Neural cell (in vitro differentiated cells): Measurements from ENCODE around the gene FANCG. TPM values are rescaled to one million over a fixed set of nuclear protein-coding genes. Genes with fewer than 3 reads are reported as not detected.

Experiments used
- H2AFZ ChIP-seq: fragments of 200-600, 300-800 bp; sonication (generic), shearing (Covaris generic); 2 replicates; pipeline ENCODE4 v1.6.0; 2014; ENCODE audit warnings: low read depth, mild to moderate bottlenecking, antibody characterized with exemption, low read length, moderate library complexity
- H3F3A ChIP-seq: fragments of 200-600 bp; shearing (Covaris generic); 2 replicates; pipeline ENCODE4 v1.6.1; 2016; ENCODE audit warnings: mild to moderate bottlenecking, moderate library complexity, mixed read lengths, antibody characterized with exemption, low read length; ENCODE audit not compliant: insufficient read depth, poor library complexity, severe bottlenecking
- H3K27ac ChIP-seq: fragments of 200-600, 300-800 bp; sonication (generic), shearing (Covaris generic); 2 replicates; pipeline ENCODE4 v1.5.1; 2014; ENCODE audit warnings: mild to moderate bottlenecking, low read length, moderate library complexity
- H3K27me3 ChIP-seq: fragments of 300-800, 200-600 bp; sonication (generic), shearing (Covaris generic); 2 replicates; pipeline ENCODE4 v1.6.0; 2014; ENCODE audit warnings: mild to moderate bottlenecking, low read depth, low read length, moderate library complexity; ENCODE audit not compliant: insufficient read depth
- H3K36me3 ChIP-seq: fragments of 300-800, 200-600 bp; sonication (generic), shearing (Covaris generic); 2 replicates; pipeline ENCODE4 v1.5.1; 2014; ENCODE audit warnings: mild to moderate bottlenecking, antibody characterized with exemption, low read length, moderate library complexity; ENCODE audit not compliant: insufficient read depth
- H3K4me2 ChIP-seq: fragments of 300-800, 200-600 bp; sonication (generic), shearing (Covaris generic); 2 replicates; pipeline ENCODE4 v1.6.0; 2014; ENCODE audit warnings: mild to moderate bottlenecking, low read length
- H3K4me3 ChIP-seq: fragments of 300-800, 200-600 bp; sonication (generic), shearing (Covaris generic); 2 replicates; pipeline ENCODE4 v1.5.1; 2014; ENCODE audit warnings: mild to moderate bottlenecking, low read length, moderate library complexity
- H3K79me2 ChIP-seq: fragments of 200-600 bp; shearing (Covaris generic); replicated peaks from 2 replicates; pipeline ENCODE4 v1.6.0; 2014; ENCODE audit warnings: mild to moderate bottlenecking, low read length, moderate library complexity; ENCODE audit not compliant: insufficient read depth
- H3K9ac ChIP-seq: fragments of 300-800, 200-600 bp; sonication (generic), shearing (Covaris generic); 2 replicates; pipeline ENCODE4 v1.6.1; 2016; ENCODE audit warnings: mild to moderate bottlenecking, low read length, mixed read lengths
- H3K9me2 ChIP-seq: fragments of 200-600 bp; shearing (Covaris generic); 2 replicates; pipeline ENCODE4 v1.6.1; 2016; ENCODE audit warnings: mild to moderate bottlenecking, low read length, mixed read lengths; ENCODE audit not compliant: insufficient read depth
- H3K9me3 ChIP-seq: fragments of 200-600, 300-800 bp; sonication (generic), shearing (Covaris generic); 2 replicates; pipeline ENCODE4 v1.6.1; 2016; ENCODE audit warnings: mild to moderate bottlenecking, mixed run types, low read length, moderate library complexity, mixed read lengths
- H4K20me1 ChIP-seq: fragments of 200-600 bp; shearing (Covaris generic); 2 replicates; pipeline ENCODE4 v1.6.1; 2016; ENCODE audit warnings: mild to moderate bottlenecking, mixed run types; ENCODE audit not compliant: insufficient read depth
- CTCF ChIP-seq: fragments of 450-650 bp; IDR thresholded peaks from 2 replicates; pipeline ENCODE4 v1.5.1; 2014; ENCODE audit warnings: antibody characterized with exemption, mild to moderate bottlenecking, moderate library complexity; ENCODE audit not compliant: poor library complexity, severe bottlenecking
- EP300 ChIP-seq: fragments of 450-650 bp; conservative IDR thresholded peaks from 2 replicates; pipeline ENCODE4 v1.6.1; 2014; ENCODE audit warnings: antibody characterized with exemption, mild to moderate bottlenecking, moderate library complexity; ENCODE audit not compliant: poor library complexity, severe bottlenecking
- EZH2 ChIP-seq: fragments of 200-600, 300-800 bp; shearing (Covaris generic), sonication (generic); IDR thresholded peaks from 2 replicates; pipeline ENCODE4 v1.6.1; 2014; ENCODE audit warnings: antibody characterized with exemption, low read length, borderline replicate concordance, mild to moderate bottlenecking; ENCODE audit not compliant: insufficient read depth, poor library complexity, severe bottlenecking
- MXI1 ChIP-seq: fragments of 450-650 bp; conservative IDR thresholded peaks from 2 replicates; pipeline ENCODE4 v1.6.1; 2014; ENCODE audit warnings: antibody characterized with exemption, mild to moderate bottlenecking; ENCODE audit not compliant: poor library complexity, severe bottlenecking
- POLR2AphosphoS5 ChIP-seq: IDR thresholded peaks from 2 replicates; pipeline ENCODE4 v1.6.1; 2012
- RAD21 ChIP-seq: fragments of 450-650 bp; conservative IDR thresholded peaks from 2 replicates; pipeline ENCODE4 v1.6.1; 2014; ENCODE audit warnings: antibody characterized with exemption, mild to moderate bottlenecking, moderate library complexity
- REST ChIP-seq: IDR thresholded peaks from 2 replicates; pipeline ENCODE4 v1.6.1; 2012; ENCODE audit warnings: borderline replicate concordance
- SMC3 ChIP-seq: fragments of 450-650 bp; conservative IDR thresholded peaks from 2 replicates; pipeline ENCODE4 v1.6.1; 2014; ENCODE audit warnings: antibody characterized with exemption, mild to moderate bottlenecking, moderate library complexity; ENCODE audit not compliant: poor library complexity
- TAF1 ChIP-seq: IDR thresholded peaks from 2 replicates; pipeline ENCODE4 v1.6.1; 2012; ENCODE audit warnings: low read depth
- polyA minus RNA-seq: library from RNA; depleted of rRNA, polyadenylated mRNA; stranded (reverse); fragments of >200 nt; gene quantifications from 2 replicates; pipeline ENCODE4 v1.2.3, GENCODE V29; 2014
- polyA plus RNA-seq: library from polyadenylated mRNA; depleted of rRNA; stranded (reverse); fragments of >200 nt; gene quantifications from 2 replicates; pipeline ENCODE4 v1.2.3, GENCODE V29; 2014

FANCG gene
- polyA plus RNA-seq (56.0 and 70.8 TPM in 2 replicates), polyA minus RNA-seq (32.9 and 42.6 TPM in 2 replicates)

DNA sequence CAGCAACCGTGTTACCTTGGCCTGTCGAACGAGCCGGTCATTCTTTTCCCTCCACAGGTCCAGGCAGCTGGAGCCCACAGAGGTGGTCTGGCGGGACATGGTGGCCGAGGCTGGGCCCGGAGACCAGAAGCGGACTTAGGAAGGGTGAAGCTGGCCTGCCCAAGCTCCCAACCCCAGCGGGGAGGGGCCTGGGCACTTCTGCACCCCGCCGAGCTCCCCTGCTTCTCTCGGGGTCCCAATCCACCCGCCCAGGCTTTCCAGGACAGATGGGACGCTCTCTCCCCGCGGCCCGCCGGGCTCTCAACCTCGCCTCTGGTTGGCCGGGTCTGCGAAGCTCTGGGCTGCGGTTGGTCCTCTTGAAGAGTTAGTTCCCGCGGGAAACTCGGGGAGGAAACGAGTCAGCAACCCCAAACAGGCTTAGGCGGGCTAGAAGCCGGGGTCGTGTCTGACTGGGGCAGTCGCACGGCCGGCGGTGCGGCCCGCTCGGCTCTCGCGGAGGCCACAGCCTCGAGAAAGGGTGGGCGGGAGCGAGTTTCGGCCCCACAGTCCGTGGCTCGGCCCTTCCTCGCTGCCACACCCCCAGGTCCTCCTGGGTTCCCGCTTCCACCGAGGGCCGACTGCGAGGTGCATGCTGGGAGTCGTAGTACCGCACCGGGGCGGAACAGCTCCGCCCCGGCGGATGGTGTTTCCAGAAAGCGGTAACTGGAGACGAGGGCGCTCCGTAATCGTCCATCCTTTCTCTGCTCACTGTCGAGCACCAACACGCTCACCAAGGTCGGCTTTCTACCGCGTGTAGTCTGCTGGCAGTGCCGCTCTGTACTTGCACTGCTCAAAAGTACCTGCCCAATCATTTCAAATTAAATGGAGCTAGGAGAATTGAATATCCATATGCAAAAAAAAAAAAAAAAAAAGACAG lies at the start of gene FANCG:
Gene FANCG (minus strand): TSS at position 517 of the 916 bp plus-strand sequence. CDS start 418 bp downstream, at position 99.
- no peaks in the 10 kb centered on the region for H4K20me1 ChIP-seq
- H3K9me3 ChIP-seq: no peaks in the 10 kb centered on the region
- H3K36me3 ChIP-seq: no peaks in the 10 kb centered on the region
- peak within 1 kb of the TSS; percentile 65 for H3K27ac ChIP-seq
- peak within 1 kb of the TSS; percentile 61 for H2AFZ ChIP-seq
- H3K4me3 ChIP-seq: peak within 1 kb of the TSS; percentile 93
- H3F3A ChIP-seq: no peaks in the 10 kb centered on the region
- H3K9me2 ChIP-seq: no peaks in the 10 kb centered on the region
- H3K27me3 ChIP-seq: no peaks in the 10 kb centered on the region
- H3K9ac ChIP-seq: peak within 1 kb of the TSS; percentile 65
- no peak for TF ChIP-seq EZH2
- peak; percentile 40 for TF ChIP-seq CTCF
- no peak for TF ChIP-seq REST
- peak; percentile 28 for TF ChIP-seq RAD21
- peak; percentile 98 for TF ChIP-seq MXI1
- peak; percentile 45 for TF ChIP-seq POLR2AphosphoS5
- no peak for TF ChIP-seq TAF1
- TF ChIP-seq SMC3: peak; percentile 21
- TF ChIP-seq EP300: peak; percentile 41
- peak within 1 kb of the TSS; percentile 54 for H3K4me2 ChIP-seq
- peaks cover 14% of the 10 kb centered on the region for H3K79me2 ChIP-seq

GRCh38 chr9:35116898-35117551 lies 37.3 kb upstream of the FANCG start:
- Histone ChIP-seq H3K27ac (peak overlapping the region; percentile 95), H3K36me3 (no peaks in the 10 kb centered on the region), H3K4me2 (peak overlapping the region; percentile 98), H3K9me2 (no peaks in the 10 kb centered on the region), H3K9ac (peak overlapping the region; percentile 85), H3K9me3 (no peaks in the 10 kb centered on the region), H2AFZ (peak overlapping the region; percentile 61), H3K79me2 (peaks cover 12% of the 10 kb centered on the region), H3K4me3 (peak overlapping the region; percentile 88), H3K27me3 (no peaks in the 10 kb centered on the region), H4K20me1 (no peaks in the 10 kb centered on the region), H3F3A (peaks cover 6% of the 10 kb centered on the region)
- peak; percentile 7 for TF ChIP-seq POLR2AphosphoS5
- no peak for TF ChIP-seq REST
- peak; percentile 97 for TF ChIP-seq RAD21
- no peak for TF ChIP-seq EZH2
- no peak for TF ChIP-seq TAF1
- no peak for TF ChIP-seq MXI1
- TF ChIP-seq EP300: no peak
- peak; percentile 96 for TF ChIP-seq SMC3
- TF ChIP-seq CTCF: peak; percentile 99
